Astrocyte (in vitro differentiated cells and primary cell): ENCODE data around the gene OR5M11. TPM values are rescaled to one million over a fixed set of nuclear protein-coding genes. Genes with fewer than 3 reads are reported as not detected.

ENCODE experiments used
- DNase-seq: peaks from one replicate; pipeline ENCODE4 v3.0.0-alpha.2; 2010; ENCODE audit warnings: low read depth
- FAIRE-seq: peaks from 2 replicates; lab custom pipeline; 2011; peaks lifted over from hg19 to GRCh38; lab: Jason Lieb, UNC
- H2AFZ ChIP-seq: 2 replicates; pipeline ENCODE4 v1.6.0; 2012; ENCODE audit warnings: low read depth, low read length, inconsistent platforms
- H3K27ac ChIP-seq: 2 replicates; pipeline ENCODE4 v1.5.1; 2011; ENCODE audit warnings: low read depth, low read length, inconsistent platforms
- H3K27me3 ChIP-seq: 2 replicates; pipeline ENCODE4 v1.6.0; 2011; ENCODE audit warnings: low read length, inconsistent platforms; ENCODE audit not compliant: insufficient read depth
- H3K36me3 ChIP-seq: 2 replicates; pipeline ENCODE4 v1.5.1; 2011; ENCODE audit warnings: low read length, inconsistent platforms; ENCODE audit not compliant: insufficient read depth
- H3K4me1 ChIP-seq: 2 replicates; pipeline ENCODE4 v1.5.1; 2011; ENCODE audit warnings: low read length, inconsistent platforms; ENCODE audit not compliant: insufficient read depth
- H3K4me2 ChIP-seq: 2 replicates; pipeline ENCODE4 v1.6.0; 2012; ENCODE audit warnings: low read length, inconsistent platforms
- H3K4me3 ChIP-seq: 2 replicates; pipeline ENCODE4 v1.5.1; 2011; ENCODE audit warnings: low read depth, mild to moderate bottlenecking, low read length, inconsistent platforms; ENCODE audit not compliant: insufficient read depth
- H3K79me2 ChIP-seq: 2 replicates; pipeline ENCODE4 v1.6.0; 2012; ENCODE audit warnings: mild to moderate bottlenecking, low read length, inconsistent platforms; ENCODE audit not compliant: insufficient read depth
- H3K9ac ChIP-seq: 2 replicates; pipeline ENCODE4 v1.6.0; 2012; ENCODE audit warnings: mild to moderate bottlenecking, low read length, inconsistent platforms
- H3K9me3 ChIP-seq: 2 replicates; pipeline ENCODE4 v1.5.1; 2012; ENCODE audit warnings: low read depth, mild to moderate bottlenecking, low read length, inconsistent platforms; ENCODE audit not compliant: insufficient read depth
- H4K20me1 ChIP-seq: 2 replicates; pipeline ENCODE4 v1.6.0; 2012; ENCODE audit warnings: low read length, inconsistent platforms; ENCODE audit not compliant: insufficient read depth
- H3K27ac Mint-ChIP-seq: one replicate; pipeline ENCODE4 v1.8.0; 2021; ENCODE audit warnings: mild to moderate bottlenecking, mixed read lengths; ENCODE audit not compliant: unreplicated experiment
- H3K27me3 Mint-ChIP-seq: one replicate; pipeline ENCODE4 v1.8.0; 2021; ENCODE audit warnings: low read depth, mixed read lengths; ENCODE audit not compliant: unreplicated experiment
- H3K36me3 Mint-ChIP-seq: one replicate; pipeline ENCODE4 v1.8.0; 2021; ENCODE audit warnings: low read depth, mixed read lengths; ENCODE audit not compliant: unreplicated experiment
- H3K4me1 Mint-ChIP-seq: one replicate; pipeline ENCODE4 v1.8.0; 2021; ENCODE audit warnings: low read depth, mixed read lengths; ENCODE audit not compliant: unreplicated experiment
- H3K4me3 Mint-ChIP-seq: one replicate; pipeline ENCODE4 v1.8.0; 2021; ENCODE audit warnings: mild to moderate bottlenecking, moderate library complexity, mixed read lengths; ENCODE audit not compliant: unreplicated experiment
- H3K9me3 Mint-ChIP-seq: one replicate; pipeline ENCODE4 v1.8.0; 2021; ENCODE audit warnings: mild to moderate bottlenecking, mixed read lengths; ENCODE audit not compliant: unreplicated experiment
- CTCF ChIP-seq: IDR thresholded peaks from 2 replicates; pipeline ENCODE4 v1.5.1; 2011; ENCODE audit warnings: low read depth, mild to moderate bottlenecking, inconsistent platforms, low read length, moderate library complexity; ENCODE audit not compliant: insufficient read depth
- EZH2 ChIP-seq: IDR thresholded peaks from 2 replicates; pipeline ENCODE4 v1.6.1; 2012; ENCODE audit warnings: mild to moderate bottlenecking, low read length, inconsistent platforms; ENCODE audit not compliant: insufficient read depth
- total RNA-seq: library from RNA; stranded (reverse); gene quantifications from 2 replicates; pipeline ENCODE4 v1.2.1, GENCODE V29; 2021

OR5M11 gene
- total RNA-seq, 1 donor from 2014 or later = not detected

- H3K4me3 Mint-ChIP-seq = no peak overlapping the region
- Histone ChIP-seq H4K20me1 (no peaks in the 10 kb centered on the region), H3K27me3 (no peaks in the 10 kb centered on the region), H3K4me3 (no peak overlapping the region), H3K79me2 (no peaks in the 10 kb centered on the region), H3K4me2 (no peak overlapping the region), H2AFZ (no peak overlapping the region), H3K9me3 (no peaks in the 10 kb centered on the region), H3K27ac (no peak overlapping the region), H3K4me1 (no peaks in the 10 kb centered on the region), H3K36me3 (no peaks in the 10 kb centered on the region), H3K9ac (no peak overlapping the region)
- DNase-seq = no peak
- H3K9me3 Mint-ChIP-seq = no peaks in the 10 kb centered on the region
- H3K4me1 Mint-ChIP-seq = no peaks in the 10 kb centered on the region
- H3K27me3 Mint-ChIP-seq = peaks cover 2% of the 10 kb centered on the region
- FAIRE-seq = no peak
- H3K27ac Mint-ChIP-seq = no peak overlapping the region
- TF ChIP-seq CTCF = no peak
- TF ChIP-seq EZH2 = no peak
- H3K36me3 Mint-ChIP-seq = no peaks in the 10 kb centered on the region
Measured at GRCh38 chr11:56497010-56497409, 46.0 kb downstream of the OR5M11 start.

DNA sequence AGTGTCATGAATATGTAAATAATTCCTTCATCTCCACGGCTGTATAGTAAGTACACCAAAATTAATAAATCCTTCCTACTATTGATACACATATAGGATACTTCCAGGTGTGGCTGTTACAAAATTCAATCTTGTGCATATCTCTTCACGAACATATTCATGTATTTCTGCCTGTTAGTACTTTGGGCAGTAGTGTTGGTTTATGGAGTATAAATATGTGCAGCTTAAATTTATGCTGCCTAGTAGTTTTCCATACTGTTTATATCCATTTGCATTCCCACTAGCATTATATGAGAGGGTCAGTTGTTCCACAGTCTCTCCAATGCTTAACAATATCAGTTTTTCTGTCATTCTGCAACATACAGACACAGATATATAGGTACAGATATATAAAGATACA, 47.9 kb downstream of the OR5M11 start:
- Mint-ChIP-seq H3K36me3 (no peaks in the 10 kb centered on the region), H3K9me3 (no peaks in the 10 kb centered on the region), H3K27ac (no peak overlapping the region), H3K4me3 (no peak overlapping the region), H3K27me3 (peaks cover 2% of the 10 kb centered on the region), H3K4me1 (no peaks in the 10 kb centered on the region)
- no peaks in the 10 kb centered on the region for H4K20me1 ChIP-seq
- no peak overlapping the region for H2AFZ ChIP-seq
- H3K27ac ChIP-seq = no peak overlapping the region
- H3K4me1 ChIP-seq = no peaks in the 10 kb centered on the region
- H3K4me3 ChIP-seq = no peak overlapping the region
- FAIRE-seq (no peak), DNase-seq (no peak)
- TF ChIP-seq EZH2 = no peak
- no peak for TF ChIP-seq CTCF
- H3K4me2 ChIP-seq = no peak overlapping the region
- no peaks in the 10 kb centered on the region for H3K79me2 ChIP-seq
- no peaks in the 10 kb centered on the region for H3K9me3 ChIP-seq
- no peak overlapping the region for H3K9ac ChIP-seq
- H3K27me3 ChIP-seq = no peaks in the 10 kb centered on the region
- H3K36me3 ChIP-seq = no peaks in the 10 kb centered on the region

Other genes with a start within 250 kb of the OR5M11 start
- not detected in 2 replicates for gene OR8K3, start 228.1 kb downstream of the OR5M11 start, total RNA-seq
- not detected in 2 replicates for gene OR8K1, start 197.2 kb downstream of the OR5M11 start, total RNA-seq
- gene OR8J1, start 189.0 kb downstream of the OR5M11 start, total RNA-seq = not detected in 2 replicates
- not detected in 2 replicates for gene OR8U1, start 167.6 kb downstream of the OR5M11 start, total RNA-seq
- gene OR5AL1, start 130.6 kb downstream of the OR5M11 start, total RNA-seq = not detected in 2 replicates
- gene OR5M3, start 69.9 kb downstream of the OR5M11 start, total RNA-seq = not detected in 2 replicates
- gene OR5M8, start 51.9 kb downstream of the OR5M11 start, total RNA-seq = not detected in 2 replicates
- not detected in 2 replicates for gene OR5M10, start 34.5 kb upstream of the OR5M11 start, total RNA-seq
- gene OR5M1, start 71.6 kb upstream of the OR5M11 start, total RNA-seq = not detected in 2 replicates
- gene OR5AP2, start 99.2 kb upstream of the OR5M11 start, total RNA-seq = not detected in 2 replicates
- not detected in 2 replicates for gene OR5AR1, start 120.4 kb upstream of the OR5M11 start, total RNA-seq
- not detected in 2 replicates for gene OR9G1, start 155.8 kb upstream of the OR5M11 start, total RNA-seq
- not detected in 2 replicates for gene OR9G4, start 205.4 kb upstream of the OR5M11 start, total RNA-seq